GM10266 (cell line): Measurements from ENCODE around the gene GJB5.

ENCODE experiments used
- DNase-seq: peaks from one replicate; pipeline ENCODE4 v3.0.0; 2012; ENCODE audit errors: extremely low spot score
- CTCF ChIP-seq: IDR thresholded peaks from 2 replicates; pipeline ENCODE4 v1.5.1; 2012; ENCODE audit warnings: mild to moderate bottlenecking, low read depth; ENCODE audit not compliant: control insufficient read depth, insufficient read depth; ENCODE audit errors: missing control alignments

GJB5 gene

GRCh38 chr1:34754964-34755637 is at the start of gene GJB5:
Gene GJB5 (plus strand): TSS chr1:34755047. CDS start chr1:34757331, 2,284 bp downstream.
- TF ChIP-seq CTCF = no peak
- no peak for DNase-seq

- DNase-seq = no peak
- TF ChIP-seq CTCF = no peak
Observed at GRCh38 chr1:34705077-34705476, 49.8 kb upstream of the GJB5 start.

DNA sequence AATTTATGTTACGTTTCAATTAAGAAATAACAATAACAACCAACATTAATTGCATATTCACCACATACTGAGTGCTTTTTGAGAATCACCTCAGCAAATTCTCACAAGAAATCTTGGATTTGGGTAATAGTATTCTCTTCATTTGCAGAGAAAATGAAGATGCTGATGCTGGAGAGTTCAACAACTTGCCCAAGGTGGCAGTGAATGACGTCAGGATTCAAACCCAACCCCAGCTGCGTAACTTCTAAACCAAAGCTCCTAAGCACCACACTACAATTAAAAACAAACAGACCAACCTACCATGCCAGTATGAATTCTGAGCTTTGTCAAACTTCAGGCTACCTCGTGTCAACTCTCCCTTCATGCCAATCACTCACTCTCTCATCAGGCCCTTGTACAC is 46.7 kb upstream of the GJB5 start:
- TF ChIP-seq CTCF = no peak
- no peak for DNase-seq

- no peak for TF ChIP-seq CTCF
- DNase-seq = no peak
Observed at GRCh38 chr1:34709547-34709946, 45.3 kb upstream of the GJB5 start.

- TF ChIP-seq CTCF = no peak
- DNase-seq = no peak
Observed at GRCh38 chr1:34710812-34711211, 44.0 kb upstream of the GJB5 start.

GRCh38 chr1:34711485-34711884 is 43.4 kb upstream of the GJB5 start:
- no peak for DNase-seq

More at GRCh38 chr1:34711485-34711884, 43.4 kb upstream of the GJB5 start:
- TF ChIP-seq CTCF = no peak
